Right lobe of liver (tissue), 4 donors: ENCODE data around the gene PHKG2.

ENCODE experiments used
- CTCF ChIP-seq, 4 donors: fragments of 200-600 bp in 3 of 4; fragments of 450-650 bp in 1 of 4; IDR thresholded peaks; one replicate each; pipeline versions ENCODE4 v1.5.1 to v1.8.0; 2016 to 2022; ENCODE audit warnings: antibody characterized with exemption in 4 of 4, mild to moderate bottlenecking in 2 of 4
- POLR2A ChIP-seq: fragments of 450-650 bp; IDR thresholded peaks from one replicate; pipeline ENCODE4 v1.6.1; 2017; ENCODE audit warnings: antibody characterized with exemption, mild to moderate bottlenecking
- donor health status: DM: no; HTN: no; CAD: no.
- donor health status: DM: no; HTN: no; CAD: no.
- donor health status: DM: no; HTN: yes; CAD: no.

- no peak for TF ChIP-seq CTCF (IDR thresholded peaks at IDR 0.05)
- TF ChIP-seq POLR2A: no peak
Observed at GRCh38 chr16:30760001-30760559, 11.9 kb downstream of the PHKG2 start.
